Heart left ventricle (tissue), 16 donors: Measurements from ENCODE around the gene SPATS2L. TPM values are rescaled to one million over a fixed set of nuclear protein-coding genes. Genes with fewer than 3 reads are reported as not detected.

ENCODE experiments used
- ATAC-seq, 4 donors: fragments of 200-7000 bp; cut with Tn5 transposase; one replicate each; pipeline ENCODE4 v1.9.1; 2020 to 2022; ENCODE audit warnings: moderate library complexity in 4 of 4, mild to moderate bottlenecking in 3 of 4, moderate number of reproducible peaks in 1 of 4
- DNase-seq, 5 donors: peaks; one replicate each; pipeline ENCODE4 v3.0.0-alpha.2; 2020
- H3K27ac ChIP-seq, 12 donors: fragments of 200-600 bp; sonication (generic) in 4 of 12; one replicate each; pipeline versions ENCODE4 v1.5.0 to v1.8.0; 2016 to 2022; ENCODE audit warnings: mild to moderate bottlenecking in 2 of 12
- H3K27me3 ChIP-seq, 9 donors: fragments of 200-600 bp; sonication (generic) in 2 of 9; one replicate each; pipeline versions ENCODE4 v1.5.1 to v1.8.0; 2016 to 2022; ENCODE audit warnings: mild to moderate bottlenecking in 3 of 9
- H3K36me3 ChIP-seq, 9 donors: fragments of 200-600 bp; sonication (generic) in 2 of 9; one replicate each; pipeline versions ENCODE4 v1.5.0 to v1.8.0; 2018 to 2022; ENCODE audit warnings: mild to moderate bottlenecking in 2 of 9
- H3K4me1 ChIP-seq, 12 donors: fragments of 200-600 bp; sonication (generic) in 4 of 12; one replicate each; pipeline versions ENCODE4 v1.5.0 to v1.8.0; 2016 to 2022; ENCODE audit warnings: mild to moderate bottlenecking in 3 of 12
- H3K4me3 ChIP-seq, 12 donors: fragments of 200-600 bp; sonication (generic) in 4 of 12; one replicate each; pipeline versions ENCODE4 v1.5.0 to v1.8.0; 2017 to 2022; ENCODE audit warnings: mild to moderate bottlenecking in 9 of 12, moderate library complexity in 4 of 12
- H3K9me3 ChIP-seq, 12 donors: fragments of 200-600 bp; sonication (generic) in 4 of 12; one replicate each; pipeline versions ENCODE4 v1.5.0 to v1.8.0; 2016 to 2022; ENCODE audit warnings: mild to moderate bottlenecking in 1 of 12
- POLR2A ChIP-seq, 2 donors: fragments of 450-650 bp; IDR thresholded peaks; one replicate each; pipeline ENCODE4 v1.6.1; 2017; ENCODE audit warnings: antibody characterized with exemption in 2 of 2, mild to moderate bottlenecking in 2 of 2, moderate library complexity in 2 of 2
- WGBS, 4 donors: extraction: QIAGEN DNeasy Blood & Tissue Kit in 2 of 4; methylation state at CpG; one replicate each; pipeline versions ENCODE4 v1.1.5 to v1.1.7; 2013 to 2018; 5-methylcytosine and 5-hydroxymethylcytosine counted together
- intact Hi-C, 10 donors: fragments of 100-400 bp; cut with DNase I; formaldehyde crosslinking; loops; one replicate each; pipeline versions ENCODE4 v1.11.1 to v1.14.2; 2022
- polyA plus RNA-seq, 2 donors: library from polyadenylated mRNA; stranded (reverse); fragments of 200-250 nt; gene quantifications; one replicate each; pipeline ENCODE4 v1.2.3, GENCODE V29; 2013
- total RNA-seq, 9 donors: library from RNA; depleted of rRNA in 2 of 9; stranded (reverse); fragments of >200 nt in 2 of 9; fragmentation: NEBNext Ultra II Directional in 3 of 9; extraction: Animal tissue kit (Norgen Biotek cat#: 25700) in 3 of 9; gene quantifications; one replicate each; pipeline versions ENCODE4 v1.1.0 to v1.2.4, GENCODE V29; 2016 to 2023
- TF ChIP-seq, protein P1 (sequence below), 12 donors: fragments of 200-600 bp; sonication (generic) in 4 of 12; IDR thresholded peaks; one replicate each; pipeline versions ENCODE4 v1.5.0 to v1.8.0; 2018 to 2022; ENCODE audit warnings: antibody characterized with exemption in 12 of 12, mild to moderate bottlenecking in 5 of 12
- donor health status: ischemic (EF 13 %, LVEDD 7.1; RV severe dilation, severe dysfunction).
- donor health status: healthy with polysubstance abuse.
- donor health status: DM: no; HTN: yes; CAD: no.
- donor health status: DM: no; HTN: no; CAD: no.
- donor health status: ischemic (EF 25% LVEDD 6.9; RV normal size, moderate dysfunction).
- donor health status: ischemic (EF 25% LVEDD 5.7; RV mildly dilated, moderate dysfunction).
- donor health status: healthy.
- donor health status: DM: yes; HTN: yes; CAD: no.
- donor health status: ischemic (EF 35%, LVEDD 5.7; RV mildly dilated, moderate dysfunction).
- donor health status: nonischemic (EF 11% LVEDD 7.7; RV severe dilation, severe dysfunction).
- donor health status: DM: yes; HTN: yes; CAD: no.
- donor health status: PGD.
- donor health status: ischemic (EF 29% LVEDD 5.4; RV normal size, mild dysfunction).
- donor health status: nonischemic (EF 23%, LVEDD 6.1; RV moderate dilation, normal function).

Gene SPATS2L
- total and polyA plus RNA-seq, 11 donors: 34.9 to 177 (median 102) TPM

DNA sequence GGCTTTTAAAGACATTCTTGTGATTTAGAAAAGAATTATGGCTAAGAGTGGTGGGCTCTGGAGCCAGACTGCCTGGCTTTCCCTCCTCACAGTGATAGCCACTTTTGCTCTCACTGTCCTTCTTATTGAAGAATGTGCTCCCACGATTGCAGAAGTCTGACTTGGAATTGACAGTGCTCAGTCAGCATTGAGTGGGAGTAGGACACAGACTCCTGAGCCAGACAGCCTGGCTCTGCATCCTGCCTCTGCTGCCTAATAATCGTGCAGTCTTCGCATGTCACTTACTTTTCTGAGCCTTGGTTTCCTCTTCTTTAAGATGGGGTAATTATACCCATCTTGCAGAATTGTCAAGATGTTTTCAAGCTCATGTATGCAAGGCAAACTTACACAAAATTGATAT lies 23.3 kb downstream of the SPATS2L start:
- DNase-seq: peak in 1 of 5 donors; percentile 33
- intact Hi-C loops: no loop called here
- H3K4me1 ChIP-seq: peaks cover 0 to 45% (median 22%) of the 10 kb centered on the region in 12 donors
- ATAC-seq: peak in 3 of 4 donors; percentile 53 to 82 (median 76)
- TF ChIP-seq, protein P1, sequence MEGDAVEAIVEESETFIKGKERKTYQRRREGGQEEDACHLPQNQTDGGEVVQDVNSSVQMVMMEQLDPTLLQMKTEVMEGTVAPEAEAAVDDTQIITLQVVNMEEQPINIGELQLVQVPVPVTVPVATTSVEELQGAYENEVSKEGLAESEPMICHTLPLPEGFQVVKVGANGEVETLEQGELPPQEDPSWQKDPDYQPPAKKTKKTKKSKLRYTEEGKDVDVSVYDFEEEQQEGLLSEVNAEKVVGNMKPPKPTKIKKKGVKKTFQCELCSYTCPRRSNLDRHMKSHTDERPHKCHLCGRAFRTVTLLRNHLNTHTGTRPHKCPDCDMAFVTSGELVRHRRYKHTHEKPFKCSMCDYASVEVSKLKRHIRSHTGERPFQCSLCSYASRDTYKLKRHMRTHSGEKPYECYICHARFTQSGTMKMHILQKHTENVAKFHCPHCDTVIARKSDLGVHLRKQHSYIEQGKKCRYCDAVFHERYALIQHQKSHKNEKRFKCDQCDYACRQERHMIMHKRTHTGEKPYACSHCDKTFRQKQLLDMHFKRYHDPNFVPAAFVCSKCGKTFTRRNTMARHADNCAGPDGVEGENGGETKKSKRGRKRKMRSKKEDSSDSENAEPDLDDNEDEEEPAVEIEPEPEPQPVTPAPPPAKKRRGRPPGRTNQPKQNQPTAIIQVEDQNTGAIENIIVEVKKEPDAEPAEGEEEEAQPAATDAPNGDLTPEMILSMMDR (IDR thresholded peaks at IDR 0.05): no peak
- no peak for TF ChIP-seq POLR2A (IDR thresholded peaks at IDR 0.05)
- peak overlapping the region in 5 of 12 donors; percentile 3 to 39 (median 8) for H3K27ac ChIP-seq
- H3K9me3 ChIP-seq: peaks cover 0 to 2% (median 0%) of the 10 kb centered on the region in 12 donors
- H3K36me3 ChIP-seq: peaks cover 0 to 7% (median 0%) of the 10 kb centered on the region in 9 donors
- no peaks in the 10 kb centered on the region for H3K27me3 ChIP-seq
- H3K4me3 ChIP-seq: no peak overlapping the region
- WGBS, 4 donors: 17 to 38% (median 19%) methylated on average over 3 of the region's 3 CpGs

DNA sequence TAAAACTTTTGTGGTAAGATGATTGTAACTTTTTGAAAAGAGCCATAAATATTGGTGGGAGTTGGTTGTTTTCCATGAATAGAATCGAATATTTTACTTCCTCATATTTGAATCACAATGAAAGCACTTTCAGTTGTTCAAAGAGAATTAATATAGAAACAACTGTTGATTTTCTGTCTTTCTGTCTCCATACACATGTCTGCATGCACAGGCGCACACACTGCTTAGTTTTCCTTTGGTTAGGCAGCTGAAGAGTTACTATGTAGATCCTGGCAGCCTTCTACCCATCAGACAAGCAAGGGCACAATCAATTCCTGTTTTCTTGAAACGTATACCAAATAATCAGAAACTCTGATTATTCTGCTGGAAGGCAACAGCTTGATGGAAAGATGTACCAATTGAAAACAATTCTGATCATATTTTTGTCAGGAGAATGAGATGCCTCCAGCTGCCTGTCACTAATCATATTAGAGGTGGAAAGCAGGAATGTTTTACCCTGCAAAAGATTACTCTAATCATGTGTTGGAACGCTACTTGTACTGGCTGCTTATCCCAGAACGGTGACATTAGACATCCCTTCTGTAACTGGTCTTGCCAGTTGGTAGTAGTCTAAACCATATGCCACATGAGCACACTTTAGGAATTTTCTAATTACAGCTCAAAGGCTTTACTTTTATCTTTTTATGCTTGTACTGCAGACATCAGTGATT lies 24.0 kb downstream of the SPATS2L start:
- WGBS, 4 donors: 55 to 58% (median 58%) methylated on average over 5 of the region's 5 CpGs
- no peaks in the 10 kb centered on the region for H3K27me3 ChIP-seq
- no peak for TF ChIP-seq POLR2A (IDR thresholded peaks at IDR 0.05)
- TF ChIP-seq, protein P1 (IDR thresholded peaks at IDR 0.05): no peak
- DNase-seq: no peak
- H3K4me3 ChIP-seq: no peak overlapping the region
- intact Hi-C loops: no loop called here
- peaks cover 0 to 7% (median 0%) of the 10 kb centered on the region in 9 donors for H3K36me3 ChIP-seq
- peak overlapping the region in 5 of 12 donors; percentile 4 to 36 (median 17) for H3K27ac ChIP-seq
- ATAC-seq: peak in 2 of 4 donors; percentile 55 to 62
- H3K4me1 ChIP-seq: peaks cover 0 to 51% (median 24%) of the 10 kb centered on the region in 12 donors
- peaks cover 0 to 6% (median 0%) of the 10 kb centered on the region in 12 donors for H3K9me3 ChIP-seq

DNA sequence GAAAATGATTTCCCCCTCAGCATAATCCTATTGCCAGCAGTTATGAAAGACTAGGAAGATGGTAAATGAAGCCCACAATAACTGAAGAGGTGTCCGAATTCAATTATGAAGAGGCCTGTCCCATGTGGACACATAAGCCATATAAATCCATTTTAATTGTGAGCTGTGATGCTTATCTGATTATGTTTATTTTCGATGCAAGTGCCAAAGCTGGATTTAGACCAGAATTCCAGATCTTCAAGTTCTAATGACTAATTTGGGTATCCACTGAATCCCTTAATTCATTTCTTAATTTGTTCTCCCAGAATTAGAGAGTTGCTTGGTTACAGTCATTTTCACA lies 24.5 kb downstream of the SPATS2L start:
- peaks cover 0 to 7% (median 0%) of the 10 kb centered on the region in 9 donors for H3K36me3 ChIP-seq
- WGBS, 4 donors: 78 to 92% (median 83%) methylated on average over 2 of the region's 2 CpGs
- no peak for ATAC-seq
- peaks cover 0 to 6% (median 0%) of the 10 kb centered on the region in 12 donors for H3K9me3 ChIP-seq
- no peaks in the 10 kb centered on the region for H3K27me3 ChIP-seq
- no peak for DNase-seq
- H3K4me1 ChIP-seq: peaks cover 0 to 53% (median 25%) of the 10 kb centered on the region in 12 donors
- no peak overlapping the region for H3K4me3 ChIP-seq
- H3K27ac ChIP-seq: peak overlapping the region in 3 of 12 donors; percentile 16 to 36 (median 17)
- intact Hi-C loops: no loop called here
- TF ChIP-seq POLR2A (IDR thresholded peaks at IDR 0.05): no peak
- TF ChIP-seq, protein P1 (IDR thresholded peaks at IDR 0.05): no peak

DNA sequence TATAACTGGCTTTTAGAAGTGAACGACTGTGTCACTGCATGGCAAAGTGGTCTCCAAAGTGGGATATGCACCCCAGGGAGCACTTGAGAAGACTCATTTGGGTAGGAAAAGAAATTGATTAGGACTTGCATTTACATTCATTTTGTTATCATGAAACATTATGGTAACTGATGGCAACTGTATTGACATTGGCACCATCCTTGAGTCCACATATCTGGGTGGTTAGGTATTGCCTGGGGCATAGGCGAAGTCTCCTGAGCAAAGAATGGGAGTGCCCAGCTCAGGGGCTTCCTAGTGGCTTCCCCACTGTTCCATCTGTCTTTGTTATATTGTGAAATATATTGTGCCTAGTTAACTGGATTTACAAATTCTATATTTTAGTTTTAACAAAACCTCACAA lies 29.2 kb downstream of the SPATS2L start:
- H3K36me3 ChIP-seq: peaks cover 0 to 6% (median 0%) of the 10 kb centered on the region in 9 donors
- peaks cover 0 to 6% (median 0%) of the 10 kb centered on the region in 12 donors for H3K9me3 ChIP-seq
- WGBS, 4 donors: 92 to 98% (median 95%) methylated on average over 2 of the region's 2 CpGs
- peaks cover 0 to 66% (median 35%) of the 10 kb centered on the region in 12 donors for H3K4me1 ChIP-seq
- H3K27ac ChIP-seq: peak overlapping the region in 1 of 12 donors; percentile 4
- no peak for ATAC-seq
- no peak overlapping the region for H3K4me3 ChIP-seq
- no peaks in the 10 kb centered on the region for H3K27me3 ChIP-seq
- intact Hi-C loops: no loop called here
- TF ChIP-seq, protein P1 (IDR thresholded peaks at IDR 0.05): no peak
- TF ChIP-seq POLR2A (IDR thresholded peaks at IDR 0.05): no peak
- no peak for DNase-seq
